HS-5 (cell line): ENCODE data around the gene CREB5.

ENCODE experiments used
- DNase-seq: peaks from one replicate; pipeline ENCODE4 v3.0.0-alpha.2; 2012; ENCODE audit warnings: low read depth

The CREB5 gene

GRCh38 chr7:28435152-28435551 lies 22.8 kb downstream of the CREB5 start:
- DNase-seq, result no peak

GRCh38 chr7:28435732-28436378 lies 23.5 kb downstream of the CREB5 start:
- no peak for DNase-seq

- DNase-seq, result no peak
Observed at GRCh38 chr7:28440055-28440601, 27.8 kb downstream of the CREB5 start.

- no peak for DNase-seq
Observed at GRCh38 chr7:28442540-28443420, 30.5 kb downstream of the CREB5 start.

GRCh38 chr7:28446131-28446530 lies 33.8 kb downstream of the CREB5 start:
- DNase-seq, result no peak

GRCh38 chr7:28447071-28447470 lies 34.8 kb downstream of the CREB5 start:
- no peak for DNase-seq

GRCh38 chr7:28448708-28449107 lies 36.4 kb downstream of the CREB5 start:
- no peak for DNase-seq

- DNase-seq, result no peak
Observed at GRCh38 chr7:28452681-28453080, 40.4 kb downstream of the CREB5 start.

GRCh38 chr7:28455486-28455885 lies 43.2 kb downstream of the CREB5 start:
- no peak for DNase-seq

GRCh38 chr7:28456044-28456443 lies 43.7 kb downstream of the CREB5 start:
- DNase-seq, result no peak

GRCh38 chr7:28458732-28459131 lies 46.4 kb downstream of the CREB5 start:
- no peak for DNase-seq

GRCh38 chr7:28459306-28459705 lies 47.0 kb downstream of the CREB5 start:
- no peak for DNase-seq

GRCh38 chr7:28465697-28466096 lies 53.4 kb downstream of the CREB5 start:
- DNase-seq, result no peak

- DNase-seq, result no peak
Observed at GRCh38 chr7:28466341-28466740, 54.0 kb downstream of the CREB5 start.

- no peak for DNase-seq
Observed at GRCh38 chr7:28466885-28467284, 54.6 kb downstream of the CREB5 start.

GRCh38 chr7:28469562-28469961 lies 57.2 kb downstream of the CREB5 start:
- DNase-seq, result no peak

GRCh38 chr7:28470344-28470743 lies 58.0 kb downstream of the CREB5 start:
- DNase-seq, result no peak

GRCh38 chr7:28472332-28472731 lies 60.0 kb downstream of the CREB5 start:
- DNase-seq, result no peak

- no peak for DNase-seq
Observed at GRCh38 chr7:28473571-28474281, 61.4 kb downstream of the CREB5 start.

- no peak for DNase-seq
Observed at GRCh38 chr7:28474282-28474638, 61.9 kb downstream of the CREB5 start.

- DNase-seq, result no peak
Observed at GRCh38 chr7:28474640-28475039, 62.3 kb downstream of the CREB5 start.

GRCh38 chr7:28477041-28477442 lies 64.7 kb downstream of the CREB5 start:
- no peak for DNase-seq

- DNase-seq, result no peak
Observed at GRCh38 chr7:28478656-28479055, 66.3 kb downstream of the CREB5 start.
